Endodermal cell (in vitro differentiated cells): ENCODE data around the gene CFAP97D2. TPM values are rescaled to one million over a fixed set of nuclear protein-coding genes. Genes with fewer than 3 reads are reported as not detected.

ENCODE experiments used
- DNase-seq: peaks from one replicate; pipeline ENCODE4 v3.0.0-alpha.2; 2017
- H3K27ac ChIP-seq: 2 replicates; pipeline ENCODE4 v1.5.1; 2013; ENCODE audit warnings: mild to moderate bottlenecking, low read depth, low read length, moderate library complexity
- H3K27me3 ChIP-seq: 2 replicates; pipeline ENCODE4 v1.6.1; 2013; ENCODE audit warnings: mild to moderate bottlenecking, low read length, moderate library complexity; ENCODE audit not compliant: insufficient read depth, control insufficient read depth, poor library complexity, severe bottlenecking
- H3K36me3 ChIP-seq: 2 replicates; pipeline ENCODE4 v1.7.0; 2013; ENCODE audit warnings: mild to moderate bottlenecking, low read length, moderate library complexity; ENCODE audit not compliant: control insufficient read depth, insufficient read depth
- H3K4me1 ChIP-seq: one replicate; pipeline ENCODE4 v1.7.0; 2013; ENCODE audit warnings: low read length; ENCODE audit not compliant: control insufficient read depth, insufficient read depth
- H3K4me3 ChIP-seq: 2 replicates; pipeline ENCODE4 v1.5.1; 2013; ENCODE audit warnings: mild to moderate bottlenecking, low read length, moderate library complexity
- H3K9ac ChIP-seq: 2 replicates; pipeline ENCODE4 v1.6.1; 2013; ENCODE audit warnings: mild to moderate bottlenecking, low read length, moderate library complexity; ENCODE audit not compliant: poor library complexity, severe bottlenecking; ENCODE audit errors: extremely low read depth
- H3K9me3 ChIP-seq: 2 replicates; pipeline ENCODE4 v1.6.1; 2013; ENCODE audit warnings: mild to moderate bottlenecking, low read length, moderate library complexity; ENCODE audit not compliant: control insufficient read depth
- H3K27ac Mint-ChIP-seq: 2 replicates; pipeline ENCODE4 v1.8.0; 2020; ENCODE audit warnings: mixed read lengths
- H3K27me3 Mint-ChIP-seq: 2 replicates; pipeline ENCODE4 v1.8.0; 2021; ENCODE audit warnings: mild to moderate bottlenecking, mixed read lengths; ENCODE audit not compliant: insufficient read depth
- H3K36me3 Mint-ChIP-seq: 2 replicates; pipeline ENCODE4 v1.8.0; 2020; ENCODE audit warnings: low read depth, mixed read lengths
- H3K4me1 Mint-ChIP-seq: 2 replicates; pipeline ENCODE4 v1.8.0; 2020; ENCODE audit warnings: mixed read lengths
- H3K4me3 Mint-ChIP-seq: 2 replicates; pipeline ENCODE4 v1.8.0; 2020; ENCODE audit warnings: mild to moderate bottlenecking, moderate library complexity, mixed read lengths
- H3K9me3 Mint-ChIP-seq: 2 replicates; pipeline ENCODE4 v1.8.0; 2020; ENCODE audit warnings: mild to moderate bottlenecking, mixed read lengths
- WGBS, 2 experiments: methylation state at CpG; one replicate each; pipeline versions ENCODE4 v1.1.5 to v1.1.7; 2013; ENCODE audit warnings: missing lambda C conversion rate in 2 of 2, mixed read lengths in 1 of 2; ENCODE audit not compliant: insufficient coverage in 1 of 2, insufficient read length in 1 of 2; 5-methylcytosine and 5-hydroxymethylcytosine counted together
- total RNA-seq, 2 donors: library from RNA; stranded (reverse); fragmentation: NEBNext Ultra II Directional in 1 of 2; extraction: Animal tissue kit (Norgen Biotek cat#: 25700) in 1 of 2; gene quantifications; 2 replicates in 1 of 2; 3 replicates in 1 of 2; pipeline ENCODE4 v1.2.1, GENCODE V29; 2021
- TF ChIP-seq, protein P1 (sequence below): fragments of 200-600 bp; sonication (generic); conservative IDR thresholded peaks from 2 replicates; pipeline ENCODE4 v1.5.0; 2021; ENCODE audit warnings: antibody characterized with exemption, mild to moderate bottlenecking

The CFAP97D2 gene
- total RNA-seq, 2 donors from 2014 or later = not detected

DNA sequence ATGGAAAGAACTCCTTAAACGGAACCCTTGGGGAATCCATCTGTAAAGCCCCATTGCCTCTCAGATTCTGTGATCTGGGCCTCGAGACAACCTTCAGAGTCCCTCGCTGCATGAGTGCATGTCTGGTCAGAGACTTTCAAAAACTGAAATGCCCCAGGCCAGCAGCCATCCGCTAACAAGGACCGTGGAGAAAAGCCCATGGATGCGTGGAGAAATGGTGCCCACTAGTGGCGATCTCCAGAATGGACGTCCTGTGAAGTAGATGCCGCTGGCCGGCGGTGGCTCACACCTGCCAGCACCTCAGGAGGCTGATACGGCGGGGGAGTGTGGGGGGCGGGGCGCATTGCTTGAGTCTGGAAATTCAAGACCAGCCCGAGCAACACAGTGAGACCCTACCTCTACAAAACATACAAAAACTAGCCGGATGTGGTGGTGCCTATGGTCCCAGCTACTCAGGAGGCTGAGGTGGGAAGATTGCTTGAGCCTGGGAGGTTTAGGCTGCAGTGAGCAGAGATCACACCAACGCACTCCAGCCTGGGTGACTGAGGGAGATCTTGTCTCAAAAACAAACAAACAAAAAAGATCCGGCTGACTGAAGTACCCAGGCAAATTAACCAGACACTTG lies 47.8 kb downstream of the CFAP97D2 start:
- H3K27ac Mint-ChIP-seq = peak overlapping the region; percentile 68
- no peaks in the 10 kb centered on the region for H3K27me3 Mint-ChIP-seq

DNA sequence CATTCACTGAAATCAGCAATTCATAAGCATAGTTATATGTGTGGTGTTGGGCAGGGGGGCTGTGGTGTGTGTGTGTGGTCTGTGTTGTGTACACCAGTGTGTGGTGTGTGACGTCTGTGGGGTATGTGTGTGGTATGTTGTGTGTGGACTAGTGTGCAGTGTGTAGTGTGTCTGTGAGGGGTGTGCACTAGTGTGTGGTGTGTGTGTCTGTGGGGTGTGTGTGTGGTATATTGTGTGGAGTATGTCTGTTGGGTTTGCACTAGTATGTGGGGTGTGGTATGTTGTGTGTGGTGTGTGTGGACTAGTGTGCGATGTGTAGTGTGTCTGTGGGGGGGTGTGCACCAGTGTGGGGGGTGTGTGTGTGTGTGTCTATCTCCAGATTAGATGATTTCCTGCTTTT lies 48.5 kb downstream of the CFAP97D2 start:
- H3K27me3 Mint-ChIP-seq = no peaks in the 10 kb centered on the region
- no peak for DNase-seq
- TF ChIP-seq, protein P1, sequence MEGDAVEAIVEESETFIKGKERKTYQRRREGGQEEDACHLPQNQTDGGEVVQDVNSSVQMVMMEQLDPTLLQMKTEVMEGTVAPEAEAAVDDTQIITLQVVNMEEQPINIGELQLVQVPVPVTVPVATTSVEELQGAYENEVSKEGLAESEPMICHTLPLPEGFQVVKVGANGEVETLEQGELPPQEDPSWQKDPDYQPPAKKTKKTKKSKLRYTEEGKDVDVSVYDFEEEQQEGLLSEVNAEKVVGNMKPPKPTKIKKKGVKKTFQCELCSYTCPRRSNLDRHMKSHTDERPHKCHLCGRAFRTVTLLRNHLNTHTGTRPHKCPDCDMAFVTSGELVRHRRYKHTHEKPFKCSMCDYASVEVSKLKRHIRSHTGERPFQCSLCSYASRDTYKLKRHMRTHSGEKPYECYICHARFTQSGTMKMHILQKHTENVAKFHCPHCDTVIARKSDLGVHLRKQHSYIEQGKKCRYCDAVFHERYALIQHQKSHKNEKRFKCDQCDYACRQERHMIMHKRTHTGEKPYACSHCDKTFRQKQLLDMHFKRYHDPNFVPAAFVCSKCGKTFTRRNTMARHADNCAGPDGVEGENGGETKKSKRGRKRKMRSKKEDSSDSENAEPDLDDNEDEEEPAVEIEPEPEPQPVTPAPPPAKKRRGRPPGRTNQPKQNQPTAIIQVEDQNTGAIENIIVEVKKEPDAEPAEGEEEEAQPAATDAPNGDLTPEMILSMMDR = no peak
- peaks cover 1% of the 10 kb centered on the region for H3K9me3 Mint-ChIP-seq
- H3K4me3 ChIP-seq = no peak overlapping the region
- WGBS, 2 experiments = 72% methylated on average over 2 of the region's 2 CpGs; no CpG with 5 or more reads in 1 of the 2 experiments
- H3K27me3 ChIP-seq = no peaks in the 10 kb centered on the region
- H3K36me3 ChIP-seq = no peaks in the 10 kb centered on the region
- peaks cover 13% of the 10 kb centered on the region for H3K4me1 ChIP-seq
- H3K9me3 ChIP-seq = no peaks in the 10 kb centered on the region
- H3K9ac ChIP-seq = no peak overlapping the region
- H3K36me3 Mint-ChIP-seq = no peaks in the 10 kb centered on the region
- no peak overlapping the region for H3K27ac ChIP-seq
- H3K4me3 Mint-ChIP-seq = no peak overlapping the region
- no peak overlapping the region for H3K27ac Mint-ChIP-seq
- peaks cover 54% of the 10 kb centered on the region for H3K4me1 Mint-ChIP-seq

More for the DNA sequence above, 47.8 kb downstream of the CFAP97D2 start:
- no peaks in the 10 kb centered on the region for H3K27me3 ChIP-seq
- WGBS, 2 experiments = 10 to 16% methylated on average over 11 to 19 of the region's 19 CpGs
- no peak overlapping the region for H3K9ac ChIP-seq
- Mint-ChIP-seq H3K9me3 (peaks cover 1% of the 10 kb centered on the region), H3K36me3 (no peaks in the 10 kb centered on the region), H3K4me1 (peaks cover 48% of the 10 kb centered on the region), H3K4me3 (peak overlapping the region; percentile 36)
- H3K27ac ChIP-seq = no peak overlapping the region
- TF ChIP-seq, protein P1 = peak; percentile 92
- H3K4me3 ChIP-seq = no peak overlapping the region
- no peaks in the 10 kb centered on the region for H3K36me3 ChIP-seq
- H3K9me3 ChIP-seq = no peaks in the 10 kb centered on the region
- peaks cover 13% of the 10 kb centered on the region for H3K4me1 ChIP-seq
- peak; percentile 98 for DNase-seq

DNA sequence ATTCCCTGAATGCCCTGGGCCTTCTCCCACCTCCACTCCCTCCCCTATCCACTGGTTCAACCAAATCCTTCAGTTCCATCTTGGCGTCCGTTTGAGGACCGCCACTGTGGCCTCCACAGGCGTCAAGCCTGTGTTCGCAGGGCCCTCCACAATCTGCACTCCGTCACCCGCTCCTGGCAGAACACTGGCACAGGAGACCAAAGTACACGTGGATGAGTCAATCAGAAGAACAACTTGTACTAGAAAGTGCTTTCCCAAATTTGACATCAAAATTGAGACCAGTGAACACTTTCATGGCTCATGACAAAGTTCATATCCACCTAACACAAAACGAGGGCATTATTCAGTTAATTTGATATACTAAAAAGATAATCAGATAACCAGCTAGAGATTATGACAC lies 49.1 kb downstream of the CFAP97D2 start:
- no peak overlapping the region for H3K4me3 Mint-ChIP-seq
- H3K27ac ChIP-seq = no peak overlapping the region
- peaks cover 1% of the 10 kb centered on the region for H3K9me3 Mint-ChIP-seq
- no peak overlapping the region for H3K4me3 ChIP-seq
- no peaks in the 10 kb centered on the region for H3K27me3 ChIP-seq
- H3K27me3 Mint-ChIP-seq = no peaks in the 10 kb centered on the region
- H3K4me1 Mint-ChIP-seq = peaks cover 58% of the 10 kb centered on the region
- H3K36me3 Mint-ChIP-seq = no peaks in the 10 kb centered on the region
- no peak overlapping the region for H3K9ac ChIP-seq
- no peaks in the 10 kb centered on the region for H3K9me3 ChIP-seq
- H3K4me1 ChIP-seq = peaks cover 13% of the 10 kb centered on the region
- TF ChIP-seq, protein P1 = no peak
- no peak overlapping the region for H3K27ac Mint-ChIP-seq
- no peak for DNase-seq
- H3K36me3 ChIP-seq = no peaks in the 10 kb centered on the region
- WGBS, 2 experiments = 89 to 100% methylated on average over 5 to 9 of the region's 9 CpGs
